ENCODE results near the gene DNHD1.

GRCh38 chr11:6520265-6520664 lies 23.2 kb downstream of the DNHD1 start:
- TF ChIP-seq CTCF (IDR thresholded peaks at IDR 0.05; ENCODE audit: insufficient read depth, low read length, poor library complexity, severe bottlenecking) (no peak), EZH2phosphoT487 (conservative IDR thresholded peaks at IDR 0.05; ENCODE audit: low read length) (no peak)

All from SU-DHL-6 (cell line).